Stomach (tissue), 4 donors: Measurements from ENCODE around the gene H2BK1.

Experiments used
- CTCF ChIP-seq, 7 experiments: fragments of 450-650 bp in 4 of 7; fragments of 200-600 bp in 3 of 7; sonication (generic) in 3 of 7; IDR thresholded peaks; one replicate each; pipeline ENCODE4 v1.5.1; 2016 to 2019; ENCODE audit warnings: antibody characterized with exemption in 7 of 7, control low read depth in 2 of 7, mild to moderate bottlenecking in 1 of 7
- EP300 ChIP-seq: sonication (generic); formaldehyde crosslinking; IDR thresholded peaks from one replicate; pipeline ENCODE4 v1.6.1; 2017; ENCODE audit warnings: antibody characterized with exemption
- POLR2A ChIP-seq, 4 donors: fragments of 450-650 bp; IDR thresholded peaks; one replicate each; pipeline ENCODE4 v1.6.1; 2016; ENCODE audit warnings: antibody characterized with exemption in 4 of 4, control low read depth in 2 of 4, mild to moderate bottlenecking in 1 of 4, moderate library complexity in 1 of 4
- POLR2AphosphoS5 ChIP-seq, 3 donors: sonication (generic); formaldehyde crosslinking; IDR thresholded peaks; one replicate each; pipeline ENCODE4 v1.6.1; 2016; ENCODE audit warnings: antibody characterized with exemption in 3 of 3

GRCh38 chr7:151201344-151201743 is 8.9 kb downstream of the H2BK1 start:
- TF ChIP-seq EP300 (no peak), POLR2AphosphoS5 (IDR thresholded peaks at IDR 0.05) (no peak), POLR2A (IDR thresholded peaks at IDR 0.05) (no peak), CTCF (IDR thresholded peaks at IDR 0.05) (no peak)
